Measurements from ENCODE around the gene TTC39A.

Gene TTC39A

DNA sequence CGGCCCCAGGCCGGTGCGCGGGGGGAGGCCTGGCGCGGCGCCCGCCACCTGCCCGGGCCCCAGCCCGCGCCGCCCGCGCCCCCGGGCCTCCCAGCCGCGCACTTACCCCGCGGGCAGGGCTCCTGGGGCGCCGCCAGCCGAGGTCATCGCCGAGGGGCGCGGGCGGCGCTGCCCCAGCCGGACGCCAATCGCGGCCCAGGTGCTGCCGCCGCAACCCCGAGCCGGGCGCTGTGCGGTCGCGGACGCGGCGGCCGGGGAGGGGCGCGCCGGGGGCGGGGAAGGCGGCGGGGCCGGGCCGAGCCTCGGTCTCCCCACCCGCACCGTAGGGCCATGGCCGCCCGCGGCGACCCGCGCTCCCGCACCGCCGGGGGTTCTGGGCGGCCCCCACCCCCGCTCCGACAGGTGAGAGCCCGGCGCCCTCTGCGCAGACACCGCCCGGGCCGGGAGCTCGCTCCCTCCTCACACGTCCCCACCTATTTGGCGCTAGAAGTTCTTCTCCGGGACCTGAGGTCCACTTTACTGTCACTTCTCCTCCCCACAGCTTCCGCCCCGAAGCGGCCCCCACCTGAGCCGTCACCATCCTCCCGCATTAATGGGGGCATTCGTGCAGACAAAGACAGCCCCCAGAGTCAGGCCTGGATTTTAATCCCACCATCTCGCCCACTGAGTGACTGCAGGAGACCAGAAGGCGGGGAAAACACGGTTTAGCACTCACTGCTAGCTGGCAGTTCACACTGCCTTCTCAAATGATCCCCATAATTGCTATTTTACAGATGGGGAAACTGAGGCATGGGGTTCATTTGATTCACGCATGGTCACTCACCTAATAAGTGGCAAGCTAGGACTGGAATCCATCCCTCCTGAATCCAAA lies at the start of gene TTC39A:
Gene TTC39A, minus strand, starts transcription at position 232 of the 871 bp plus-strand sequence. Its CDS starts 85 bp downstream, at position 147.
- no peak for DNase-seq (ENCODE audit: low read depth in 2 of 2)

DNA sequence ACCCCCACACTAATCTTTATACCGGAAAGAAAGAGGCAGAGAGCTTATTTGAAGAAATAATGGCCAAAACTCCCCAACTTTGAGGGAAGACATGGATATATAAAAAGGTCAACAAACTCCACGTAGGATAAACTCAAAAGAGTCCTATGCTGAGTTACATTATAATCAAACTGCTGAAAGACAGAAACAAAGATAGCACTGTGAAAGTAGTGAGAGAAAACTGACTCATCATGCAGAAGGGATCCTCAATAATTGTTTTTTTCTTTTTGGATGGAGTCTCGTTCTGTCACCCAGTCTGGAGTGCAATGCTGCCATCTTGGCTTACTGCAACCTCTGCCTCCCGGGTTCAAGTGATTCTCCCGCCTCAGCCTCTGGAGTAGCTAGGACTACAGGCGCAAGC lies 48.5 kb upstream of the TTC39A start:
- DNase-seq (ENCODE audit: low read depth in 2 of 2): no peak

DNA sequence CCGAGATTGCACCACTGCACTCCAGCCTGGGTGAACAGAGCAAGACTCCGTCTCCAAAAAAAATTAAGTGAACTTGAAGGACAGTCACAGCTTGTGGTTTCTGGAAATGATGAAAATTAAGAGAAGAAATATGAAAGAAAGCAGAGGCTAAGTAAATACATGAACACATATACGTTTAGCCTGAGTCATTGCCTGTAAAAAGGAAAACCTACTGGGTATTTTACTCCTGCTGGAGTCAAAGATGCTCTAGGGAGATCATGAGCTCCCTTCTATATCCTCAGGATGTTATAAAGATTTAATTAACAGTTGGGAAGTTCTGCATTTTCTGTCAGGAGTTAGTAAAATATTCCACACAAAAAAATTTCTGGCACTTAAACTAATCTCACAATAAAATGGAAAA lies 43.5 kb upstream of the TTC39A start:
- no peak for DNase-seq (ENCODE audit: low read depth in 2 of 2)

DNA sequence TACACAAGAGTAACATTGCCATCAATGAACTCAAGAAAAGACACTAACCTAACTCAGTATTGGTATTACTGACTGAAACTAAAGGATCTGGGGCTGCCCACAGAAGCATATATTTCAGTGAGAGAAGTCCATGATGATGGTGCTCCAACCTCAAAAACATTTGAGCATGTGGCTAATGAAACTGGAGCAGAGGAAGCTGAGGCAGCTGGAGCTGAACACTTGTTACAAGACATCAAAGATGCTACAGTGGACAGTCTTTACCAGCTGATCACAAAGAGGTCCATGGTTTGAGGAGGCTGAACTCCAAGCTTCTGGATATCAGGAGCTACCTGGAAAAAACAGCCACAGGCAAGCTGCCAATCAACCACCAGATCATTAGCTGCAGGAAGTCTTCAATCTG lies 42.2 kb upstream of the TTC39A start:
- DNase-seq (ENCODE audit: low read depth in 2 of 2): no peak

DNA sequence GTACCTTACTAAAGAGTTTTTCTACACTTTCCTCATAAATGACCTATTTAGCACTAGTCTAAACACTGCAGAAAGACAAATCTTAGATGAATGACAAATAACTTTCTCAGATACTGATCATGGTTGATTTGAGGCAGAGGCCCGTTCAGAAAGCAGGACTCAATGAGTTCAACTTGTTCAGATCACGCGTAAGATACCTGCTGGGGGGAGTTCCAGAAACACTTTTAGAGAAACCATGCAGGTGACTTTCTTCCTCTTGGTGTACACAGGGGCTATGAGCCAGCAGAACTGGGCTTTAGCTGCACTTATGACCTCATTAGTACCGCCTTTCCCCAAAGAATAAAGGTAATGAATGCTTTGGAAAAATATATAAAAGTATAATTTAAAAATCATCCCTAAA lies 38.8 kb upstream of the TTC39A start:
- no peak for DNase-seq (ENCODE audit: low read depth in 2 of 2)

DNA sequence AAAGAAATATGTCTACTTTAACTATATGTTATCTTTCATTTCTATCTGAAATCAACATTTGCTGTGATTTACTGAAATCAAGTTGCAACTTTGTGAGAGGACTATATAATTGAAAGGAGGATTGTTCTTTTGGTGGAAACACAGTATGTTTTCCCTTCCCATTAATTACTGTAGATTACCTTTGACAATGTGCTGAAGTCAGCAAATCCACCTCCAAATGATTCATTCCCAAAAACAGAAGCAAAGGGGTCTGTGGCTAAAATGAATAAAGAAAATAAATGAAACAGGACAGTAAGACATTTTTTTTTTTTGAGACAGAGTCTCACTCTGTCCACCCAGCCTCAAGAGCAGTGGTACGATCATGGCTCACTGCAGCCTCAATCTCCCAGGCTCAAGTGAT lies 35.4 kb upstream of the TTC39A start:
- no peak for DNase-seq (ENCODE audit: low read depth in 2 of 2)

DNA sequence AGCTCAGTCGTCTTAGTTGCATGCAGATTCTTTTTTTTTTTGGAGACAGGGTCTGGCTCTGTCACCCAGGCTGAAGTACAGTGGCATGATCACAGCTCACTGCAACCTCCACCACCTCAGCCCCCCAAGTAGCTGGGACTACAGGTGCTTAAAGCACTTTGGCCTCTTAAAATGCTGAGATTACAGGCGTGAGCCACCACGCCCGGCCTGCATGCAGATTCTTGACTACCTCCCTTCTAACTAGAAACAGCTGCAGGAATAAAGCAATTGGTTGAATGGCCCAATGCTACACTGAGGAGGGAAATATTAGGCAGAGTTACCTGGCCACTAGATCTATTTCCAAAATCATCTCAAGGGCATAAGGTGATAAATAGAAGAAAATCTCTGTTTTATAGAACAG lies 29.5 kb upstream of the TTC39A start:
- DNase-seq (ENCODE audit: low read depth in 2 of 2): no peak

DNA sequence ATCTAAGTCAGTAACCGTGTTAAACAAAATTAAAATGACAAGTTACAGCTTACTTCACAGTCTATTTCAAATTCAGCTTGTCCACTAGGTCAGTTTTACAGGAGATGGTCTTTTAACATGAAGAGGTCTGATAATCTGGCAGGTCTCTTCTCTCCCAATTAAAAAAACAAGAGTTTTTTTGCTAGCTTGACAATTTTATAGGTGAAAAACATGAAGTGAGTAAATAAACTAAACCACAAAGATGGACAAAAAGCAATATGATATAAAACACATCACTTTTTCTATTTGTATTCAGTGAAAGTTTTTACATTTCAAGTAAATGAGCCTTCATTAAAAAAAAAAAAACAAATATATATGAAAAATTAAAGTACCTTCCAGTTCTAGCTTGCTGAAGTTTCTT lies 25.0 kb upstream of the TTC39A start:
- no peak for DNase-seq (ENCODE audit: low read depth in 2 of 2)

DNA sequence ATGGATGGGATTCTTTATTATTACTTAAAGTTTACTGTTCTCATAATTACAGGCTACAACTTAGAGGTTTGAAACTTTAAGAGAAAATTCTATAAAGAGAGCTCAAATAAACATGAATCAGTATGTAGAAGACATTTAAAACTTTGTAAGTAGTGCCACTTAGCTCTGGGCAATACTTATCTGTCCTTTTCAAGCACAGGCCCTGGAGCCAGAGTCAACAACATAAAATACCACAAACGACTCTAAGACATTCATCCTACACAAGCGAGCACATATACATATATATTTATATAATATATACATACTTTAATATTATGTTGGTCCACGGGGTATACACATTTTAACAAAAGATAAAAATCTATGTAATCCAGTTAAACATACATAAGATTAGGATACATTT lies 24.1 kb upstream of the TTC39A start:
- no peak for DNase-seq (ENCODE audit: low read depth in 2 of 2)

DNA sequence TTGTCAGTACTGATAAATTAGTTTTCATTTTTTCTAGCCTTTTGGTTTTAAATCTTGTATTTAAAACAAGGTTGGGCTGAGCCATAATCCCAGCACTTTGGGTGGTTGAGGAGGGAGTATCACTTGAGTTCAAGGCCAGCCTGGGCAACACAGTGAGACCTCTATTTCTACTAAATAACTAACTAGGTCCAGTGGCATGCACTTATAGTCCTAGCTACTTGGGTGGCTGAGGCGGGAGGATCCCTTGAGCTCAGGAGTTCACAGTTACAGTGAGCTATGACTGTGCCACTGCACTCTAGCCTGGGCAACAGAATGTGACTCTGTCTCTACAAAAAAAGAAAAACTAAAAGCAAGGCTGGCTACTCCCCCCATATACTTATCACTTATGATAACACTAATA lies 21.5 kb upstream of the TTC39A start:
- DNase-seq (ENCODE audit: low read depth in 2 of 2): no peak

DNA sequence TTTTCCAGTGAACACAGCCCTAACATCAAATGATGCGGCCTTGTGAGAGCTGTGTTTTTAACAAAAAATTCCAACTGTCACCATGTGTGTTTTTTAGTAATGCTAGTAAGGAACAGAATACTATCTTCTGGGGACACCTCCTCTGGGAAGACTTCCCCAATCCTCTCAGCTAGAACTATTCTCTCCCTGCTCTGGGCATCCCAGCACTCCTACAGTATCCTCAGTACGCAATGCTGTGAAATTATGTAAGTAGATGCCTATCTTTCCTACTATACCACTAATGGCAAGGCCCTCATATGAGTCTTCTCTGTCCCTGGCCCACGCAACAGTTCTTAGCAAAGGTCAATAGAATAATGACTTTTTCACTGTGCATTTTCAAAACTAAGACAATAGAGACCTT lies 19.5 kb upstream of the TTC39A start:
- no peak for DNase-seq (ENCODE audit: low read depth in 2 of 2)

DNA sequence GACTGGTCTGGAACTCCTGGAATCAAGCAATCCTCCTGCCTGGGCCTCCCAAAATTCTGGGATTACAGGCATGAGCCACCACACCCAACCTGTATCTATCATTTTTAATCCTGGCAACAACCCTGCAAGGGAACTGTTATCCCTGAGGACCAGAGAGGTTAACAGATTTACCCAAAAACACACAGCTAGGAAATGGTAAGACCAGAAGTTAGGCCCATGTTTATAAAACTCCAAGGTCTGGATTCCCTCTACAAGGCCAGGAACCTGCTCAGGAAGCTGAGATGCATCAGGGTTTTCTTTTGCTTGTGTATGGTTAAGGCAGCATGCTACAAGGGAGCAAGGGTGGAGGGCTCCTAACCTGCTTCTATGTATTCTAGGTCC lies 17.8 kb upstream of the TTC39A start:
- no peak for DNase-seq (ENCODE audit: low read depth in 2 of 2)

DNA sequence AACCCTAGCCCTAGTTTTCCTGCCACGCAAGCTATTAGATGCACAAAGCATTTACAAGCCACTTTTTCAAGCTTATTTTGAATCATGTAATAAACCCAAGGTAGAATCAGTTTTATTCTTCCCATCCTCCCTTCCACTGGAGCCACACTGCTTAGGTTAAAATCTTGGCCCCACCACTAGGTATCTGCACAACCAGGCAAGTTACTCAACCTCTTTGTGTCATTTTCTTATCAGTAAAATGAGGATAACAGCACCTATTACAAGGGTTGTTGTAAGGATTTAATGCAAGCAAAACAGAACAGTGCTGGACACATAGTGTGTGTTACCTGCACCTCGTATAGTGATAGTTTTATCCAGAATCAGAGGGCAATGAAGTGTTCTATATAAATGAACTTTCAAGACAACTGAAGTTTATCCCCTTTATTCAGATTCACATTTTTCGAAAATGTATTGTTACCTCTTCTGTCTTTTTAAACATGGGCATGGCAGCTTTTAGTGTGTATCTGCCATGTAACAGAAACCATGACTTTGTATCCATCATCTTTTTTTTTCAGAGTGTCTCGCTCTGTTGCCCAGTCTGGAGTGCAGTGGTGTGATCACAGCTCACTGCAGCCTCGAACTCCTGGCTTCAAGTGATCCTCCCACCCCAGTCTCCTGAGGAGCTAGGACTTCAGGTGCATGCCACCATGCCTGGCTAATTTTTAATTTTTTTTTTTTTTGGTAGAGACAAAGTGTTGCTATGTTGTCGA lies 17.2 kb upstream of the TTC39A start:
- DNase-seq (ENCODE audit: low read depth in 2 of 2): no peak

DNA sequence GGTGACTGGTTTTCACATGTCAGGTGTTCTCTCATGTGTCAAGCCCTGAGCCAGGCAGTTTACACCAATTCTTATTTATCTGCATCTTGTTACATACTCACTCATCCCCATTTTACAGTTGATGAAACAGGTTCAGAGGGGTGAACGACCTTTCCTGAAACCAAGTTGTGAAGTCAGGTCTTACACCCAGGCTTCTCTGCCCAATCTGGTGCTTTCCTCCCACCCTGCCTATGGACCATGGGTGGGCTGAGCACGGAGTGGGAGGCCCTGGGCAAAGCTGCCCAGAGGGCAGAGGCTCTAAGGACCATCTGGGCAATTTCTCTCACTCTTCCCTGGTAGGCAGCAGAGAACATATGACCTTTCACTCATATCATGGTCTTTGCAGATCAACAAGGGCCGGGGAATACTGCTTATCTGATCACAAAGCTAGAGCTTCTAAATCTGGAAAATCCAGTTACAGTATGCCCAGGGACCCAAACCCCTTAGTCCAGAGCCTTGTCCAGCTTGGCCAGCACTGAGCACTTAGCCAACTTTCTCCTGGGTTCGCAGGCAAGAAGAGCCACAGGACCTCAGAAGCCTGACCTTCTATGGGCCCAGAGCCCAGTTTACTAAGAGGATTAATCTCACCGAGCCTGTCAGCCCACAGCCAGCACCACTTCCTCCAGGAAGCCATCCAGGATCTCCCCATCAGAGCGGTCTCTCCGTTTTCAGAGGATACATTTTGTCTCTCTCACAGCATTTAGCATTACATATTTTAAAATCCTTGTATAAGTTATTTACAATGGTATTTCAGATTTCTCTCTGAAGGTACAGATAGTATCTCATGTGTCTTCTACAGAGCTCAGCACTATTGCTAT lies 16.0 kb upstream of the TTC39A start:
- DNase-seq (ENCODE audit: low read depth in 2 of 2): no peak

DNA sequence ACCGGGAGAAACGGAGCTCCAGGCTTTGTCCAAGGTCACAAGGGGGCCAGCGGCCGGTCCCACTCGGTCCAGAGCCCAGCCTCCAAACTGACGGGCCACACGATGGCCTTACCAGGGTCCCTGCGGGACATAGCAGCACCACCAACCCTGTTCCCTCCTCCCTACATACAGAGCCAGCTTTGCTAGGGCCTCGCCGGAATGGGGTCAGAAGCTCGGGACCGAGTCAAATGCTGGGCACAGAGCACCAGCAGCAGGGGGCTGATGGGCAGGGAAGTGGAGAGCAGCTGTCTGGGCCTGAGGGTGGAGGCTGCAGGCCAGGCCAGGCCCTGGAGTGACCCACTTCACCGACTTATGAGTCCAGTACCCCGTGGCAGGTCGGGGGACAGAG lies 14.9 kb upstream of the TTC39A start:
- DNase-seq (ENCODE audit: low read depth in 2 of 2): no peak

DNA sequence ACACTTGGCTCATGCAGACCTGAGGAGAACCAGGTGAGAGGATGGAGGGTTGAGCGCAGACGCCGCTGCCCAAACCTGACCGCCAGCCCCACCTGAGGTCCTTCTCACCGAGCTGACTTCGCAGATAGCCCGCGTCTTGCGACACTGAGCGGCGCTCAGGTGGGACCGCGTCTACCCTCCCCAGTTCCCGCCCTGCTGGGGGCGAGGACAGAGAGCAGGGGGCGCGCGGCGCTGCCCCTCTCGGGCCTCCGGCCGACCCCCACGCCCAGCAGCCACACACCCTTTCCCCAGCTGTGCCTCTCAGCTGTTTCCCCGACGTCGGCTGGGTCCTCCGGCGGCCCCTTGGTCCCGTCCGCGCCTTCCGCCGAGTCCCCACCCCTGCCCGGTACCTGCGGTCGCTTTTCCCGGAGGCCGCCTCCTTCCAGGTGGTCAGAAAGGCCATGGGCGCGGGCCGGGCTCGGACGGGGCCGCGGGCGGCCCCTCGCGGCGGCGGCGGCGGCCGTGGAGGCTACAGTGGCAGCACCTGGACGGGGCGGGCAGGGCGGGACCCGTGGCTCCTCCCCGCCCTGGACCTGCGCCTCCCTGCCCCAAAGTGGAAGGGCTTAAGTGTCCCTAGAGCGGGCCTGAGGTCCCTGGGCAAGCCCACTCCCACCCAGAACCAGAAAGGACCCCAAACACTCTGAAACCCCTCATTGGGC lies 14.4 kb upstream of the TTC39A start:
- no peak for DNase-seq (ENCODE audit: low read depth in 2 of 2)

DNA sequence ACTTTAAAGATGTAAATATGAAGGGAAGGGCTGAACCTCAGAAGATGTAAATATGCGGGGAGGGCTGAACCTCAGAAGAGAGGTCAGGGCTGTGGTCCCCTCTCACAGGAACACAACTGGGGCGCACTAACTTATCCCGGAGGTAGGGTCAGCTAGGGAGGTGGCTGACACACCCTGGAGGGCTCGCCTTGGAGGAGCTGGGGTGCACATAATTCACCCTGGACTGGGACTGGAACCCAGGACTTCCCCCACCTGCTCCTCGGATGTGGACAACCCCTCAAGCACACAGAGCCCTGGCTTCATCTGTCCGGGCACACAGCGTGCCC lies 13.9 kb upstream of the TTC39A start:
- DNase-seq (ENCODE audit: low read depth in 2 of 2): no peak

DNA sequence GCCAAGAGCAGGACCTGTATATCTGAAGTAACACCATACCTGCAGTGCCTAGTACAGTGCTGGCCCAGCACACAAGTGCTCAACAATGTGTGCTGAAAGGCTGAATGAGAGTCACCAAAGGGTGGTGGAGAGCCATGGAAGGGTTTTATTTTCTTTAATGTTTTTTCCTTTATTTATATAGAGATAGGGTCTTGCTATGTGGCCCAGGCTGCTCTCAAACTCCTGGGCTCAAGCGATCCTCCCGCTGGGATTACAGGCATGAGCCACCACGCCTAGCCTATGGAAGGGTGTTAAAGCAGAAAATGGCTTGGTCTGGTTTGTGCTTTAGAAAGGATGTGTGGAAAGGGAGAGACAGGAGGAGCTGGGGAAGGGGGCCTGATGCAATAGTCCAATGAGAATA lies 13.3 kb upstream of the TTC39A start:
- DNase-seq (ENCODE audit: low read depth in 2 of 2): no peak

DNA sequence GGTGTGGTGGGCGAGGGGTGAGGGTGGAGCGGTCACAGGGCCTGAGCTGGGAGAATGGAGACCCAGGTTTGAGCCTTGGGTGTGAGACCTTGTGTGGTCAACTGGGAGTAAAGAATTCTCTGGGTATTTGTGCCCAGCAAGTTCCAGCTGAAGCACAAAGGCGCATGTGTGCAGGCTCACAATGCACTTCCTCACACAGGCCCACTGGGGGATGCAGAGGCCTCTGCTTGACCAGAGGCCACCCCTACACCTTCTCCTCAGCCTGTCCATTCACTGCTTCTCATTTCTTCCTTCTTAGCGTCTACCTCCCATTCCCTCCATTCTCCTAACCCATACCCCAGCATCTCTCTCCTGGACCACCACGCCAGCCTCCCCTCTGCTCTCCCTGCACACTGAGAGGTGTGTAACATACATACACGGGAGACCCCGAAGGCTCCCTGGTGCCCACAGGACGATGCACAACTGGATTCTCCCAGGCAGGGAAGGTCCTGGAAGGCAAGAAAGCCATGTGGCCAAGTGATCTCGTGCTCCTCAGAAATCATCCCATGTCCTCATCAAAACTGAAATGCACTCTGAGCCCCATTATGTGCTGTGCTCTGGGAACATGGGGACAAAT lies 12.3 kb upstream of the TTC39A start:
- no peak for DNase-seq (ENCODE audit: low read depth in 2 of 2)

DNA sequence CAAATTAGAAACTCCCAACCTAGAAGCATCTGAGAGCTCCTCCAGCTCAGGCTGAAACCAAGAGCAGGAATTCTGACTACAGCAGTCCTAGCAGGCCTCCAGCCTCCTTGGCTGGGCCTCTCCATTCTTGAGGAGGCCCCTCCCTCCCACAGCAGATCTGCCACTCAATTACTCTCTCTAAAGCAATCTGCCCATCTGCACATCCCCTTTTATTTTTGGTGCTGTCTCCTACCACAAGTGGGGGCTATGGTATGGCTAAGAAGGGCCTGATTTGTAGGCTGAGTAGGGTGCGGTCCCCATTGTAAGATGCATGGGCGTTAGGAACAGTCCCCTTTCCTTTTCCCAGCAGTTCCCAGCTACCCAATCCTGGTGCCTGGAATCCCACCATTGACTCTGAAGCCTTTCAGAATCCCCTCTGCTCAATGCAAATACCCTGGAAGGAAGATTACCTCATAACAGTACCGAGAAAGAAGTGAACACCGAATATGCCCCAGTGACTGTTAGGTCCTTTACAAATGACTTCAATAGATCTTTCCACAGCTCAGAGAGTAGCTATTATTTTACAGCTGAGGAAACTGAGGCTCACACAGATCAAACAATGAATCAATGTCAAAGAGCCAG lies 11.6 kb upstream of the TTC39A start:
- no peak for DNase-seq (ENCODE audit: low read depth in 2 of 2)

DNA sequence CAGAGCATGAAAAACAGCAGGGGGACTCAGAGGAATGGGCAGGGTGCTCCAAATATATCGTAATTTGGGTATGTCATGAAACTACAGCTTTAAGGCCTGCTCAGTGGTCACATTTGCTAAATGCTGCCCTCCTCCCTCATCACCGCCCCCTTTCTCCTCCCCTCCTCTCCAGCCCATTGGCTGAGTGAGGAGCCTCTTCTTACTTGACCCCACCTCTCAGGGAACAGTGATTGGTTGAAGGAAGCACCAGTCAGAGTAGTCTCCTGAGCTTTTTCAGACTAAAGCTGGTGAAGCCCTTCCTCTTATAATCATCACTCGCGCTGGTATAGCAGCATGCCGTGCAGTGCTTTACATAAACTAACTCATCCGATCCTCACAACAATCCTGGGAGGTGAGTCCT lies 10.0 kb upstream of the TTC39A start:
- DNase-seq (ENCODE audit: low read depth in 2 of 2): no peak
